Neural cell (in vitro differentiated cells): ENCODE results near the gene MIGA2. TPM values are rescaled to one million over a fixed set of nuclear protein-coding genes. Genes with fewer than 3 reads are reported as not detected.

ENCODE experiments used
- H2AFZ ChIP-seq: fragments of 200-600, 300-800 bp; sonication (generic), shearing (Covaris generic); 2 replicates; pipeline ENCODE4 v1.6.0; 2014; ENCODE audit warnings: low read depth, mild to moderate bottlenecking, antibody characterized with exemption, low read length, moderate library complexity
- H3F3A ChIP-seq: fragments of 200-600 bp; shearing (Covaris generic); 2 replicates; pipeline ENCODE4 v1.6.1; 2016; ENCODE audit warnings: mild to moderate bottlenecking, moderate library complexity, mixed read lengths, antibody characterized with exemption, low read length; ENCODE audit not compliant: insufficient read depth, poor library complexity, severe bottlenecking
- H3K27ac ChIP-seq: fragments of 200-600, 300-800 bp; sonication (generic), shearing (Covaris generic); 2 replicates; pipeline ENCODE4 v1.5.1; 2014; ENCODE audit warnings: mild to moderate bottlenecking, low read length, moderate library complexity
- H3K27me3 ChIP-seq: fragments of 300-800, 200-600 bp; sonication (generic), shearing (Covaris generic); 2 replicates; pipeline ENCODE4 v1.6.0; 2014; ENCODE audit warnings: mild to moderate bottlenecking, low read depth, low read length, moderate library complexity; ENCODE audit not compliant: insufficient read depth
- H3K36me3 ChIP-seq: fragments of 300-800, 200-600 bp; sonication (generic), shearing (Covaris generic); 2 replicates; pipeline ENCODE4 v1.5.1; 2014; ENCODE audit warnings: mild to moderate bottlenecking, antibody characterized with exemption, low read length, moderate library complexity; ENCODE audit not compliant: insufficient read depth
- H3K4me2 ChIP-seq: fragments of 300-800, 200-600 bp; sonication (generic), shearing (Covaris generic); 2 replicates; pipeline ENCODE4 v1.6.0; 2014; ENCODE audit warnings: mild to moderate bottlenecking, low read length
- H3K4me3 ChIP-seq: fragments of 300-800, 200-600 bp; sonication (generic), shearing (Covaris generic); 2 replicates; pipeline ENCODE4 v1.5.1; 2014; ENCODE audit warnings: mild to moderate bottlenecking, low read length, moderate library complexity
- H3K79me2 ChIP-seq: fragments of 200-600 bp; shearing (Covaris generic); replicated peaks from 2 replicates; pipeline ENCODE4 v1.6.0; 2014; ENCODE audit warnings: mild to moderate bottlenecking, low read length, moderate library complexity; ENCODE audit not compliant: insufficient read depth
- H3K9ac ChIP-seq: fragments of 300-800, 200-600 bp; sonication (generic), shearing (Covaris generic); 2 replicates; pipeline ENCODE4 v1.6.1; 2016; ENCODE audit warnings: mild to moderate bottlenecking, low read length, mixed read lengths
- H3K9me2 ChIP-seq: fragments of 200-600 bp; shearing (Covaris generic); 2 replicates; pipeline ENCODE4 v1.6.1; 2016; ENCODE audit warnings: mild to moderate bottlenecking, low read length, mixed read lengths; ENCODE audit not compliant: insufficient read depth
- H3K9me3 ChIP-seq: fragments of 200-600, 300-800 bp; sonication (generic), shearing (Covaris generic); 2 replicates; pipeline ENCODE4 v1.6.1; 2016; ENCODE audit warnings: mild to moderate bottlenecking, mixed run types, low read length, moderate library complexity, mixed read lengths
- H4K20me1 ChIP-seq: fragments of 200-600 bp; shearing (Covaris generic); 2 replicates; pipeline ENCODE4 v1.6.1; 2016; ENCODE audit warnings: mild to moderate bottlenecking, mixed run types; ENCODE audit not compliant: insufficient read depth
- CTCF ChIP-seq: fragments of 450-650 bp; IDR thresholded peaks from 2 replicates; pipeline ENCODE4 v1.5.1; 2014; ENCODE audit warnings: antibody characterized with exemption, mild to moderate bottlenecking, moderate library complexity; ENCODE audit not compliant: poor library complexity, severe bottlenecking
- EP300 ChIP-seq: fragments of 450-650 bp; conservative IDR thresholded peaks from 2 replicates; pipeline ENCODE4 v1.6.1; 2014; ENCODE audit warnings: antibody characterized with exemption, mild to moderate bottlenecking, moderate library complexity; ENCODE audit not compliant: poor library complexity, severe bottlenecking
- EZH2 ChIP-seq: fragments of 200-600, 300-800 bp; shearing (Covaris generic), sonication (generic); IDR thresholded peaks from 2 replicates; pipeline ENCODE4 v1.6.1; 2014; ENCODE audit warnings: antibody characterized with exemption, low read length, borderline replicate concordance, mild to moderate bottlenecking; ENCODE audit not compliant: insufficient read depth, poor library complexity, severe bottlenecking
- MXI1 ChIP-seq: fragments of 450-650 bp; conservative IDR thresholded peaks from 2 replicates; pipeline ENCODE4 v1.6.1; 2014; ENCODE audit warnings: antibody characterized with exemption, mild to moderate bottlenecking; ENCODE audit not compliant: poor library complexity, severe bottlenecking
- POLR2AphosphoS5 ChIP-seq: IDR thresholded peaks from 2 replicates; pipeline ENCODE4 v1.6.1; 2012
- RAD21 ChIP-seq: fragments of 450-650 bp; conservative IDR thresholded peaks from 2 replicates; pipeline ENCODE4 v1.6.1; 2014; ENCODE audit warnings: antibody characterized with exemption, mild to moderate bottlenecking, moderate library complexity
- REST ChIP-seq: IDR thresholded peaks from 2 replicates; pipeline ENCODE4 v1.6.1; 2012; ENCODE audit warnings: borderline replicate concordance
- SMC3 ChIP-seq: fragments of 450-650 bp; conservative IDR thresholded peaks from 2 replicates; pipeline ENCODE4 v1.6.1; 2014; ENCODE audit warnings: antibody characterized with exemption, mild to moderate bottlenecking, moderate library complexity; ENCODE audit not compliant: poor library complexity
- TAF1 ChIP-seq: IDR thresholded peaks from 2 replicates; pipeline ENCODE4 v1.6.1; 2012; ENCODE audit warnings: low read depth
- polyA plus RNA-seq: library from polyadenylated mRNA; depleted of rRNA; stranded (reverse); fragments of >200 nt; gene quantifications from 2 replicates; pipeline ENCODE4 v1.2.3, GENCODE V29; 2014

The MIGA2 gene
- polyA plus RNA-seq, 1 donor from 2014 or later, result 42.4 TPM

- no peak for TF ChIP-seq POLR2AphosphoS5
- no peak for TF ChIP-seq SMC3
- TF ChIP-seq TAF1, result no peak
- no peak for TF ChIP-seq EP300
- no peak for TF ChIP-seq CTCF
- TF ChIP-seq REST, result no peak
- no peak for TF ChIP-seq EZH2
- no peak for TF ChIP-seq MXI1
- no peak for TF ChIP-seq RAD21
- Histone ChIP-seq H3K79me2 (no peaks in the 10 kb centered on the region), H3K27ac (no peak overlapping the region), H3K9me2 (no peaks in the 10 kb centered on the region), H3K9me3 (no peaks in the 10 kb centered on the region), H3K4me2 (no peak overlapping the region), H4K20me1 (no peaks in the 10 kb centered on the region), H3K36me3 (no peaks in the 10 kb centered on the region), H2AFZ (no peak overlapping the region), H3K27me3 (no peaks in the 10 kb centered on the region), H3K9ac (no peak overlapping the region), H3K4me3 (no peak overlapping the region), H3F3A (no peaks in the 10 kb centered on the region)
Measured at GRCh38 chr9:129103595-129103965, 67.2 kb downstream of the MIGA2 start.

GRCh38 chr9:129104051-129104450 is 67.6 kb downstream of the MIGA2 start:
- H3F3A ChIP-seq, result no peaks in the 10 kb centered on the region
- H3K27ac ChIP-seq, result no peak overlapping the region
- no peaks in the 10 kb centered on the region for H3K27me3 ChIP-seq
- H3K9me3 ChIP-seq, result no peaks in the 10 kb centered on the region
- TF ChIP-seq POLR2AphosphoS5 (no peak), EZH2 (no peak), SMC3 (no peak), CTCF (no peak), MXI1 (no peak), EP300 (no peak), RAD21 (no peak), TAF1 (no peak)
- H3K4me2 ChIP-seq, result no peak overlapping the region
- no peaks in the 10 kb centered on the region for H4K20me1 ChIP-seq
- no peak overlapping the region for H2AFZ ChIP-seq
- no peak overlapping the region for H3K9ac ChIP-seq
- no peaks in the 10 kb centered on the region for H3K9me2 ChIP-seq
- no peaks in the 10 kb centered on the region for H3K36me3 ChIP-seq
- H3K79me2 ChIP-seq, result no peaks in the 10 kb centered on the region
- no peak overlapping the region for H3K4me3 ChIP-seq
